Caco-2 (cell line): ENCODE data around the gene HDAC10. TPM values are rescaled to one million over a fixed set of nuclear protein-coding genes. Genes with fewer than 3 reads are reported as not detected.

Experiments
- BruUV-seq: library from RNA; stranded (reverse); fragments of 400-500 nt; replicated peaks from 2 replicates; lab custom pipeline; 2021; lab: Mats Ljungman, UMichigan
- CTCF ChIA-PET: fragments of 300-600 bp; sonication (Branson Sonifier 250); formaldehyde crosslinking; loops from one replicate; lab custom pipeline; 2022; ENCODE audit warnings: antibody characterized with exemption; lab: Charles Lee
- POLR2A ChIA-PET: fragments of 300-600 bp; sonication (Branson Sonifier 250); formaldehyde crosslinking; loops from one replicate; lab custom pipeline; 2022; ENCODE audit warnings: antibody characterized with exemption; lab: Charles Lee
- DNase-seq, 2 experiments: peaks; one replicate each; pipeline versions ENCODE4 v3.0.0 to v3.0.0-alpha.2; 2020 to 2022
- H3K27me3 ChIP-seq: replicated peaks from 2 replicates; pipeline ENCODE4 v1.6.0; 2011; ENCODE audit warnings: low read length; ENCODE audit not compliant: control insufficient read depth, insufficient read depth
- H3K36me3 ChIP-seq: 2 replicates; pipeline ENCODE4 v1.5.1; 2011; ENCODE audit warnings: low read length; ENCODE audit not compliant: control insufficient read depth, insufficient read depth
- H3K4me1 ChIP-seq: fragments of 250-450 bp; sonication (Bioruptor Pico); 2 replicates; pipeline ENCODE4 v1.5.1; 2020; ENCODE audit warnings: mild to moderate bottlenecking
- H3K4me3 ChIP-seq: 2 replicates; pipeline ENCODE4 v1.5.1; 2011; ENCODE audit warnings: low read depth, mild to moderate bottlenecking, control low read depth, low read length
- H3K9me3 ChIP-seq: fragments of 250-450 bp; sonication (Bioruptor Pico); 2 replicates; pipeline ENCODE4 v1.5.1; 2020; ENCODE audit warnings: mild to moderate bottlenecking, moderate library complexity
- H3K27ac Mint-ChIP-seq: one replicate; pipeline ENCODE4 v1.8.0; 2022; ENCODE audit warnings: mixed read lengths; ENCODE audit not compliant: unreplicated experiment
- H3K27me3 Mint-ChIP-seq: one replicate; pipeline ENCODE4 v1.8.0; 2022; ENCODE audit warnings: mixed read lengths; ENCODE audit not compliant: insufficient read depth, unreplicated experiment
- H3K36me3 Mint-ChIP-seq: one replicate; pipeline ENCODE4 v1.8.0; 2022; ENCODE audit warnings: mild to moderate bottlenecking, mixed read lengths; ENCODE audit not compliant: insufficient read depth, unreplicated experiment
- H3K4me1 Mint-ChIP-seq: one replicate; pipeline ENCODE4 v1.8.0; 2022; ENCODE audit warnings: low read depth, mixed read lengths; ENCODE audit not compliant: unreplicated experiment
- H3K4me3 Mint-ChIP-seq: one replicate; pipeline ENCODE4 v1.8.0; 2022; ENCODE audit warnings: mild to moderate bottlenecking, moderate library complexity, mixed read lengths; ENCODE audit not compliant: unreplicated experiment
- H3K9me3 Mint-ChIP-seq: one replicate; pipeline ENCODE4 v1.8.0; 2022; ENCODE audit warnings: mixed read lengths; ENCODE audit not compliant: unreplicated experiment
- CTCF ChIP-seq, 2 experiments: fragments of 200-600 bp in 1 of 2; IDR thresholded peaks; 1 replicate in 1 of 2; 2 replicates in 1 of 2; pipeline versions ENCODE4 v1.5.1 to v1.8.0; 2011 to 2022; ENCODE audit warnings: antibody characterized with exemption in 1 of 2, control low read depth in 1 of 2, inconsistent platforms in 1 of 2, low read depth in 1 of 2, low read length in 1 of 2, mild to moderate bottlenecking in 1 of 2, moderate library complexity in 1 of 2; ENCODE audit not compliant: insufficient read depth in 1 of 2, severe bottlenecking in 1 of 2, unreplicated experiment in 1 of 2
- intact Hi-C: fragments of 100-400 bp; cut with micrococcal nuclease; formaldehyde crosslinking; loops from one replicate; pipeline ENCODE4 v1.10.0; 2022; ENCODE audit not compliant: unreplicated experiment
- total RNA-seq: library from RNA; stranded (reverse); gene quantifications from 2 replicates; pipeline ENCODE4 v1.2.3, GENCODE V29; 2022

The HDAC10 gene
- total RNA-seq, 1 experiment from 2014 or later = 63.5 TPM

GRCh38 chr22:50264946-50265669 is 14.0 kb upstream of the HDAC10 start:
- Mint-ChIP-seq H3K27ac (no peak overlapping the region), H3K27me3 (no peaks in the 10 kb centered on the region), H3K4me3 (no peak overlapping the region), H3K36me3 (no peaks in the 10 kb centered on the region), H3K9me3 (no peaks in the 10 kb centered on the region), H3K4me1 (no peaks in the 10 kb centered on the region)
- no peak overlapping the region for H3K4me3 ChIP-seq
- DNase-seq = no peak
- no peaks in the 10 kb centered on the region for H3K36me3 ChIP-seq
- CTCF ChIA-PET = interaction anchor here (1.0 kb wide), 1 partner anchor 14 kb away, joined by 3 read pairs; the partner anchor contains the start of gene HDAC10
- peaks cover 14% of the 10 kb centered on the region; the same call in 1 of the 2 replicates for H3K4me1 ChIP-seq
- H3K9me3 ChIP-seq = no peaks in the 10 kb centered on the region
- POLR2A ChIA-PET = no interaction called here
- intact Hi-C loops = no loop called here
- no peaks in the 10 kb centered on the region for H3K27me3 ChIP-seq
- TF ChIP-seq CTCF (IDR thresholded peaks at IDR 0.05; ENCODE audit: insufficient read depth in 1 of 2, low read depth in 1 of 2, low read length in 1 of 2, severe bottlenecking in 1 of 2, unreplicated experiment in 1 of 2) = no peak
- BruUV-seq = no TSS peak

- BruUV-seq = no TSS peak
- no peak overlapping the region for H3K27ac Mint-ChIP-seq
Observed at GRCh38 chr22:50264104-50264745, 13.2 kb upstream of the HDAC10 start.

More at GRCh38 chr22:50264104-50264745, 13.2 kb upstream of the HDAC10 start:
- Histone ChIP-seq H3K4me1 (peaks cover 11% of the 10 kb centered on the region; the same call in 1 of the 2 replicates), H3K27me3 (no peaks in the 10 kb centered on the region), H3K4me3 (no peak overlapping the region), H3K36me3 (no peaks in the 10 kb centered on the region), H3K9me3 (no peaks in the 10 kb centered on the region)
- no peak for TF ChIP-seq CTCF (IDR thresholded peaks at IDR 0.05; ENCODE audit: insufficient read depth in 1 of 2, low read depth in 1 of 2, low read length in 1 of 2, severe bottlenecking in 1 of 2, unreplicated experiment in 1 of 2)
- POLR2A ChIA-PET = no interaction called here
- CTCF ChIA-PET = no interaction called here
- H3K27me3 Mint-ChIP-seq = no peaks in the 10 kb centered on the region
- H3K36me3 Mint-ChIP-seq = no peaks in the 10 kb centered on the region
- intact Hi-C loops = no loop called here
- no peaks in the 10 kb centered on the region for H3K9me3 Mint-ChIP-seq
- H3K4me1 Mint-ChIP-seq = no peaks in the 10 kb centered on the region
- H3K4me3 Mint-ChIP-seq = no peak overlapping the region
- DNase-seq = no peak
